ENCODE data around the gene UNC45A. TPM values are rescaled to one million over a fixed set of nuclear protein-coding genes. Genes with fewer than 3 reads are reported as not detected.

The UNC45A gene
- total RNA-seq, 1 donor from 2014 or later, result 74.1 TPM

- Mint-ChIP-seq H3K27ac (peak overlapping the region; percentile 98), H3K27me3 (ENCODE audit: low read depth) (no peaks in the 10 kb centered on the region), H3K4me1 (ENCODE audit: low read depth) (peaks cover 50% of the 10 kb centered on the region), H3K9me3 (no peaks in the 10 kb centered on the region), H3K4me3 (ENCODE audit: low read depth) (peak overlapping the region; percentile 92), H3K36me3 (ENCODE audit: low read depth) (peaks cover 16% of the 10 kb centered on the region)
- intact Hi-C loops (cut with micrococcal nuclease), result loop anchor here (1.0 to 10.0 kb wide), 4 partner anchors 245 to 698 kb away; partner anchors contain the start of genes CIB1 and GDPGP1
- no peak for DNase-seq (ENCODE audit: low spot score)
Observed at GRCh38 chr15:90932660-90932991, 2.5 kb upstream of the UNC45A start.

- no peak overlapping the region for H3K4me3 Mint-ChIP-seq (ENCODE audit: low read depth)
- H3K36me3 Mint-ChIP-seq (ENCODE audit: low read depth), result peaks cover 17% of the 10 kb centered on the region
- H3K4me1 Mint-ChIP-seq (ENCODE audit: low read depth), result peaks cover 48% of the 10 kb centered on the region
- intact Hi-C loops (cut with micrococcal nuclease), result loop anchor here (5.0 to 10.0 kb wide), 3 partner anchors 246 to 698 kb away; partner anchors contain the start of genes CIB1 and GDPGP1
- peak overlapping the region; percentile 49 for H3K27ac Mint-ChIP-seq
- H3K27me3 Mint-ChIP-seq (ENCODE audit: low read depth), result no peaks in the 10 kb centered on the region
- no peak for DNase-seq (ENCODE audit: low spot score)
- no peaks in the 10 kb centered on the region for H3K9me3 Mint-ChIP-seq
Observed at GRCh38 chr15:90933301-90933700, 1.8 kb upstream of the UNC45A start.

GRCh38 chr15:90934256-90934948 is 683 bp upstream of the UNC45A start:
- H3K4me1 Mint-ChIP-seq (ENCODE audit: low read depth), result peaks cover 45% of the 10 kb centered on the region
- peaks cover 20% of the 10 kb centered on the region for H3K36me3 Mint-ChIP-seq (ENCODE audit: low read depth)
- peak overlapping the region; percentile 89 for H3K4me3 Mint-ChIP-seq (ENCODE audit: low read depth)
- H3K27ac Mint-ChIP-seq, result peak overlapping the region; percentile 93
- peak; percentile 83 for DNase-seq (ENCODE audit: low spot score)
- H3K27me3 Mint-ChIP-seq (ENCODE audit: low read depth), result no peaks in the 10 kb centered on the region
- H3K9me3 Mint-ChIP-seq, result no peaks in the 10 kb centered on the region
- intact Hi-C loops (cut with micrococcal nuclease), result loop anchor here (1.0 to 10.0 kb wide), 5 partner anchors 31 to 700 kb away; partner anchors contain the start of genes CIB1, GDPGP1, MAN2A2 and PRC1

GRCh38 chr15:90936823-90937222 is 1.7 kb downstream of the UNC45A start:
- DNase-seq (ENCODE audit: low spot score), result no peak
- intact Hi-C loops (cut with micrococcal nuclease), result loop anchor here (10.0 kb wide), 1 partner anchor 702 kb away; the partner anchor contains the start of genes CIB1 and GDPGP1
- peaks cover 42% of the 10 kb centered on the region for H3K36me3 Mint-ChIP-seq (ENCODE audit: low read depth)
- peak overlapping the region; percentile 89 for H3K4me3 Mint-ChIP-seq (ENCODE audit: low read depth)
- peak overlapping the region; percentile 82 for H3K27ac Mint-ChIP-seq
- H3K9me3 Mint-ChIP-seq, result no peaks in the 10 kb centered on the region
- no peaks in the 10 kb centered on the region for H3K27me3 Mint-ChIP-seq (ENCODE audit: low read depth)
- peaks cover 30% of the 10 kb centered on the region for H3K4me1 Mint-ChIP-seq (ENCODE audit: low read depth)

GRCh38 chr15:90938261-90938660 is 3.2 kb downstream of the UNC45A start:
- Mint-ChIP-seq H3K4me1 (ENCODE audit: low read depth) (peaks cover 21% of the 10 kb centered on the region), H3K4me3 (ENCODE audit: low read depth) (no peak overlapping the region), H3K9me3 (no peaks in the 10 kb centered on the region), H3K36me3 (ENCODE audit: low read depth) (peaks cover 54% of the 10 kb centered on the region), H3K27me3 (ENCODE audit: low read depth) (no peaks in the 10 kb centered on the region), H3K27ac (no peak overlapping the region)
- DNase-seq (ENCODE audit: low spot score), result no peak
- intact Hi-C loops (cut with micrococcal nuclease), result loop anchor here (10.0 kb wide), 1 partner anchor 703 kb away; the partner anchor contains the start of genes CIB1 and GDPGP1

- H3K27me3 Mint-ChIP-seq (ENCODE audit: low read depth), result no peaks in the 10 kb centered on the region
- intact Hi-C loops (cut with micrococcal nuclease), result loop anchor here (10.0 kb wide), 1 partner anchor 705 kb away; the partner anchor contains the start of genes CIB1 and GDPGP1
- DNase-seq (ENCODE audit: low spot score), result no peak
- H3K27ac Mint-ChIP-seq, result no peak overlapping the region
- H3K9me3 Mint-ChIP-seq, result no peaks in the 10 kb centered on the region
- peaks cover 13% of the 10 kb centered on the region for H3K4me1 Mint-ChIP-seq (ENCODE audit: low read depth)
- peaks cover 64% of the 10 kb centered on the region for H3K36me3 Mint-ChIP-seq (ENCODE audit: low read depth)
- H3K4me3 Mint-ChIP-seq (ENCODE audit: low read depth), result no peak overlapping the region
Observed at GRCh38 chr15:90939756-90940155, 4.7 kb downstream of the UNC45A start.

- no peak overlapping the region for H3K27ac Mint-ChIP-seq
- H3K36me3 Mint-ChIP-seq (ENCODE audit: low read depth), result peaks cover 68% of the 10 kb centered on the region
- DNase-seq (ENCODE audit: low spot score), result no peak
- H3K9me3 Mint-ChIP-seq, result no peaks in the 10 kb centered on the region
- peaks cover 8% of the 10 kb centered on the region for H3K4me1 Mint-ChIP-seq (ENCODE audit: low read depth)
- intact Hi-C loops (cut with micrococcal nuclease), result no loop called here
- no peaks in the 10 kb centered on the region for H3K27me3 Mint-ChIP-seq (ENCODE audit: low read depth)
- H3K4me3 Mint-ChIP-seq (ENCODE audit: low read depth), result no peak overlapping the region
Observed at GRCh38 chr15:90941038-90941437, 6.0 kb downstream of the UNC45A start.

- Mint-ChIP-seq H3K27me3 (ENCODE audit: low read depth) (no peaks in the 10 kb centered on the region), H3K4me3 (ENCODE audit: low read depth) (no peak overlapping the region), H3K4me1 (ENCODE audit: low read depth) (no peaks in the 10 kb centered on the region), H3K27ac (no peak overlapping the region), H3K36me3 (ENCODE audit: low read depth) (peaks cover 69% of the 10 kb centered on the region), H3K9me3 (no peaks in the 10 kb centered on the region)
- DNase-seq (ENCODE audit: low spot score), result no peak
- intact Hi-C loops (cut with micrococcal nuclease), result no loop called here
Observed at GRCh38 chr15:90942354-90943120, 7.5 kb downstream of the UNC45A start.

- no peak for DNase-seq (ENCODE audit: low spot score)
- H3K9me3 Mint-ChIP-seq, result no peaks in the 10 kb centered on the region
- no peak overlapping the region for H3K4me3 Mint-ChIP-seq (ENCODE audit: low read depth)
- no peak overlapping the region for H3K27ac Mint-ChIP-seq
- intact Hi-C loops (cut with micrococcal nuclease), result no loop called here
- peaks cover 77% of the 10 kb centered on the region for H3K36me3 Mint-ChIP-seq (ENCODE audit: low read depth)
- H3K27me3 Mint-ChIP-seq (ENCODE audit: low read depth), result no peaks in the 10 kb centered on the region
- H3K4me1 Mint-ChIP-seq (ENCODE audit: low read depth), result no peaks in the 10 kb centered on the region
Observed at GRCh38 chr15:90945091-90945490, 10.0 kb downstream of the UNC45A start.

- Mint-ChIP-seq H3K27me3 (ENCODE audit: low read depth) (no peaks in the 10 kb centered on the region), H3K9me3 (no peaks in the 10 kb centered on the region), H3K4me1 (ENCODE audit: low read depth) (no peaks in the 10 kb centered on the region), H3K36me3 (ENCODE audit: low read depth) (peaks cover 70% of the 10 kb centered on the region), H3K27ac (no peak overlapping the region), H3K4me3 (ENCODE audit: low read depth) (no peak overlapping the region)
- intact Hi-C loops (cut with micrococcal nuclease), result no loop called here
- DNase-seq (ENCODE audit: low spot score), result no peak
Observed at GRCh38 chr15:90946538-90946937, 11.5 kb downstream of the UNC45A start.

GRCh38 chr15:90946941-90947576 is 12.0 kb downstream of the UNC45A start:
- no peaks in the 10 kb centered on the region for H3K9me3 Mint-ChIP-seq
- no peak for DNase-seq (ENCODE audit: low spot score)
- intact Hi-C loops (cut with micrococcal nuclease), result no loop called here
- peaks cover 74% of the 10 kb centered on the region for H3K36me3 Mint-ChIP-seq (ENCODE audit: low read depth)
- H3K27ac Mint-ChIP-seq, result no peak overlapping the region
- no peaks in the 10 kb centered on the region for H3K27me3 Mint-ChIP-seq (ENCODE audit: low read depth)
- H3K4me1 Mint-ChIP-seq (ENCODE audit: low read depth), result no peaks in the 10 kb centered on the region
- no peak overlapping the region for H3K4me3 Mint-ChIP-seq (ENCODE audit: low read depth)

GRCh38 chr15:90947577-90948357 is 12.7 kb downstream of the UNC45A start:
- no peaks in the 10 kb centered on the region for H3K4me1 Mint-ChIP-seq (ENCODE audit: low read depth)
- H3K36me3 Mint-ChIP-seq (ENCODE audit: low read depth), result peaks cover 73% of the 10 kb centered on the region
- H3K4me3 Mint-ChIP-seq (ENCODE audit: low read depth), result no peak overlapping the region
- H3K27me3 Mint-ChIP-seq (ENCODE audit: low read depth), result no peaks in the 10 kb centered on the region
- intact Hi-C loops (cut with micrococcal nuclease), result no loop called here
- DNase-seq (ENCODE audit: low spot score), result no peak
- H3K27ac Mint-ChIP-seq, result no peak overlapping the region
- no peaks in the 10 kb centered on the region for H3K9me3 Mint-ChIP-seq
